GM21447 (cell line): ENCODE results near the gene C1QL1.
"Not testable (repeated sequence)": the region's sequence is repeated elsewhere in the genome, so short reads cannot be mapped to it uniquely, and the experiment has no call there.

Experiments
- ATAC-seq: cut with Tn5 transposase; IDR thresholded peaks from one replicate; pipeline ENCODE4 v1.9.1; 2021; ENCODE audit not compliant: unreplicated experiment

The C1QL1 gene

GRCh38 chr17:44965481-44966234 lies 2.4 kb downstream of the C1QL1 start:
- ATAC-seq, result no peak

- ATAC-seq, result no peak
Measured at GRCh38 chr17:44961921-44962350, 6.2 kb downstream of the C1QL1 start.

GRCh38 chr17:44960691-44961090 lies 7.4 kb downstream of the C1QL1 start:
- ATAC-seq, result no peak

- no peak for ATAC-seq
Measured at GRCh38 chr17:44959821-44960531, 8.1 kb downstream of the C1QL1 start.

GRCh38 chr17:44956998-44957981 lies 10.8 kb downstream of the C1QL1 start:
- no peak for ATAC-seq

GRCh38 chr17:44955674-44956425 lies 12.3 kb downstream of the C1QL1 start:
- no peak for ATAC-seq

GRCh38 chr17:44952946-44953475 lies 15.1 kb downstream of the C1QL1 start:
- ATAC-seq, result no peak

- no peak for ATAC-seq
Measured at GRCh38 chr17:44948315-44948795, 19.7 kb downstream of the C1QL1 start.

GRCh38 chr17:44947461-44948314 lies 20.4 kb downstream of the C1QL1 start, which contains the start of gene KIF18B:
KIF18B (minus strand) TSS chr17:44947773; CDS start chr17:44936344, 11,429 bp downstream.
- peak; percentile 90 for ATAC-seq

GRCh38 chr17:44945652-44946051 lies 22.5 kb downstream of the C1QL1 start:
- ATAC-seq, result not testable (repeated sequence)

- ATAC-seq, result no peak
Measured at GRCh38 chr17:44942456-44942855, 25.6 kb downstream of the C1QL1 start.

- no peak for ATAC-seq
Measured at GRCh38 chr17:44941712-44942331, 26.3 kb downstream of the C1QL1 start.

- ATAC-seq, result no peak
Measured at GRCh38 chr17:44940768-44941167, 27.3 kb downstream of the C1QL1 start.

GRCh38 chr17:44940317-44940716 lies 27.8 kb downstream of the C1QL1 start:
- no peak for ATAC-seq

GRCh38 chr17:44935116-44935515 lies 33.0 kb downstream of the C1QL1 start:
- no peak for ATAC-seq

- ATAC-seq, result no peak
Measured at GRCh38 chr17:44934745-44935105, 33.4 kb downstream of the C1QL1 start.

GRCh38 chr17:44933824-44934744 lies 34.0 kb downstream of the C1QL1 start:
- ATAC-seq, result no peak

- ATAC-seq, result no peak
Measured at GRCh38 chr17:44932787-44933097, 35.4 kb downstream of the C1QL1 start.
